Vagina (tissue), 2 donors: ENCODE results near the gene TUBGCP4. TPM values are rescaled to one million over a fixed set of nuclear protein-coding genes. Genes with fewer than 3 reads are reported as not detected.
"Not testable (repeated sequence)": the region's sequence is repeated elsewhere in the genome, so short reads cannot be mapped to it uniquely, and the experiment has no call there.

Experiments
- DNase-seq, 2 donors: peaks; one replicate each; pipeline ENCODE4 v3.0.0-alpha.2; 2017; ENCODE audit errors: extremely low spot score in 2 of 2
- H3K27ac ChIP-seq: fragments of 200-600 bp; sonication (generic); one replicate; pipeline ENCODE4 v1.5.1; 2019
- H3K27me3 ChIP-seq: fragments of 200-600 bp; sonication (generic); one replicate; pipeline ENCODE4 v1.5.1; 2019
- H3K36me3 ChIP-seq, 2 donors: fragments of 200-600 bp; sonication (generic); one replicate each; pipeline ENCODE4 v1.5.1; 2017 to 2019
- H3K4me1 ChIP-seq: fragments of 200-600 bp; sonication (generic); one replicate; pipeline ENCODE4 v1.5.1; 2019
- H3K4me3 ChIP-seq, 2 donors: fragments of 200-600 bp; sonication (generic); 1 replicate in 1 of 2; 2 replicates in 1 of 2; pipeline ENCODE4 v1.5.1; 2016 to 2019
- H3K9me3 ChIP-seq: fragments of 200-600 bp; sonication (generic); one replicate; pipeline ENCODE4 v1.5.1; 2019
- POLR2A ChIP-seq, 2 donors: fragments of 450-650 bp; IDR thresholded peaks; one replicate each; pipeline ENCODE4 v1.6.1; 2017; ENCODE audit warnings: antibody characterized with exemption in 2 of 2, mild to moderate bottlenecking in 2 of 2, moderate library complexity in 2 of 2
- POLR2AphosphoS5 ChIP-seq, 2 donors: sonication (generic); formaldehyde crosslinking; IDR thresholded peaks; one replicate each; pipeline ENCODE4 v1.9.0; 2017; ENCODE audit warnings: antibody characterized with exemption in 2 of 2, mild to moderate bottlenecking in 2 of 2, low read depth in 1 of 2; ENCODE audit not compliant: insufficient read depth in 1 of 2
- intact Hi-C: fragments of 100-400 bp; cut with DNase I; formaldehyde crosslinking; loops from one replicate; pipeline ENCODE4 v1.15.1; 2023
- total RNA-seq: library from RNA; depleted of rRNA; stranded (reverse); fragments of >200 nt; gene quantifications from one replicate; pipeline ENCODE4 v1.2.3, GENCODE V29; 2016
- TF ChIP-seq, protein P1 (sequence below), 3 experiments: fragments of 450-650 bp in 2 of 3; fragments of 200-600 bp in 1 of 3; sonication (generic) in 1 of 3; IDR thresholded peaks; one replicate each; pipeline ENCODE4 v1.5.1; 2017 to 2019; ENCODE audit warnings: antibody characterized with exemption in 3 of 3, mild to moderate bottlenecking in 2 of 3, moderate library complexity in 2 of 3

Gene TUBGCP4
- total RNA-seq, 1 donor from 2014 or later = 17.7 TPM

DNA sequence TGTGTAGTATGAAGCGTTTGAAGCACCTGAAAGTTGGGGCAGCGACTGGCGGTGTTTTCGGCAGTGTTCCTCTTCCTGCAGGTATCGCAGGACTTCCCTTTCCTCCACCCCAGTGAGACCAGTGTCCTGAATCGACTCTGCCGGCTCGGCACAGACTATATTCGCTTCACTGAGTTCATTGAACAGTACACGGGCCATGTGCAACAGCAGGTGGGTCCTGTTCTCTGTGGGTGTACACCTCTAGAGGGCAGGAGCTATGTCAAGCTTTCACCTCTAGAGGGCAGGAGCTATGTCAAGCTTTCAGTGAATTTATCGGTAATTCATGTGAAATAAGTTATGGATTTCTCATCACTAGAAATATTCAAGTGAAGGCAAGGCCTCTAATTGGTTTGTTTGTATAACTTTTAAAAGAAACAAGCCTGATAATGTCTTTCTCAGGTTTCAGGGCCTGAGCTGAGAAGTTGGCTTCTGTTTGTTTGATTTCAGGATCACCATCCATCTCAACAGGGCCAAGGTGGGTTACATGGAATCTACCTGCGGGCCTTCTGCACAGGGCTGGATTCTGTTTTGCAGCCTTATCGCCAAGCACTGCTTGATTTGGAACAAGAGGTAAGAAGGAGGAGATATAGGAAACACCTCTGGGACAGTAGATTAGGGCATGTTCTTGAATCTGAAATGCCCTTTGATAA, 5.3 kb downstream of the TUBGCP4 start:
- Histone ChIP-seq H3K27ac (no peak overlapping the region), H3K4me3 (no peak overlapping the region), H3K4me1 (peaks cover 15% of the 10 kb centered on the region), H3K36me3 (no peaks in the 10 kb centered on the region), H3K27me3 (no peaks in the 10 kb centered on the region), H3K9me3 (no peaks in the 10 kb centered on the region)
- no peak for DNase-seq
- TF ChIP-seq, protein P1, sequence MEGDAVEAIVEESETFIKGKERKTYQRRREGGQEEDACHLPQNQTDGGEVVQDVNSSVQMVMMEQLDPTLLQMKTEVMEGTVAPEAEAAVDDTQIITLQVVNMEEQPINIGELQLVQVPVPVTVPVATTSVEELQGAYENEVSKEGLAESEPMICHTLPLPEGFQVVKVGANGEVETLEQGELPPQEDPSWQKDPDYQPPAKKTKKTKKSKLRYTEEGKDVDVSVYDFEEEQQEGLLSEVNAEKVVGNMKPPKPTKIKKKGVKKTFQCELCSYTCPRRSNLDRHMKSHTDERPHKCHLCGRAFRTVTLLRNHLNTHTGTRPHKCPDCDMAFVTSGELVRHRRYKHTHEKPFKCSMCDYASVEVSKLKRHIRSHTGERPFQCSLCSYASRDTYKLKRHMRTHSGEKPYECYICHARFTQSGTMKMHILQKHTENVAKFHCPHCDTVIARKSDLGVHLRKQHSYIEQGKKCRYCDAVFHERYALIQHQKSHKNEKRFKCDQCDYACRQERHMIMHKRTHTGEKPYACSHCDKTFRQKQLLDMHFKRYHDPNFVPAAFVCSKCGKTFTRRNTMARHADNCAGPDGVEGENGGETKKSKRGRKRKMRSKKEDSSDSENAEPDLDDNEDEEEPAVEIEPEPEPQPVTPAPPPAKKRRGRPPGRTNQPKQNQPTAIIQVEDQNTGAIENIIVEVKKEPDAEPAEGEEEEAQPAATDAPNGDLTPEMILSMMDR (IDR thresholded peaks at IDR 0.05) = peak in 2 of 3 experiments; percentile 17 to 21
- TF ChIP-seq POLR2A (IDR thresholded peaks at IDR 0.05) (no peak), POLR2AphosphoS5 (IDR thresholded peaks at IDR 0.05; ENCODE audit: insufficient read depth in 1 of 2, low read depth in 1 of 2) (no peak)
- intact Hi-C loops = no loop called here

DNA sequence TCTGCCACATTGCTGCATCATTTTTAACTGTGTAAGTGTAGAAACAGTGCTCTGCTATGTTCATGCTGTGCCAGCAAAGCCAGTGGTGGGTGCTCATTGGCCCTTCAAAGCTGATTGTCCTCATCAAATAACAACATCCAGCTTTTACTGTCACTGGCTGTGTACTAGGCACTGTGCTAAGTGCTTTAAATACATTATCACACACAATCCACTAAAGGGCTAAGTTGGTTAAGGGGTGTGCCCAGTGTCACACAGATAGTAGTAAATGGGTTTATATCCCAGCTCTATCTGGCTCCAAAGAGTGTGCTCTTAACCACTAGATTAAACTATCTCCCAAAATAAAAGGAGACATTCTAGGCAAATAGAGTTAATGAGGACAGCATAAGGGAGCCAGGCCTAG, 7.7 kb downstream of the TUBGCP4 start:
- no peak for DNase-seq

DNA sequence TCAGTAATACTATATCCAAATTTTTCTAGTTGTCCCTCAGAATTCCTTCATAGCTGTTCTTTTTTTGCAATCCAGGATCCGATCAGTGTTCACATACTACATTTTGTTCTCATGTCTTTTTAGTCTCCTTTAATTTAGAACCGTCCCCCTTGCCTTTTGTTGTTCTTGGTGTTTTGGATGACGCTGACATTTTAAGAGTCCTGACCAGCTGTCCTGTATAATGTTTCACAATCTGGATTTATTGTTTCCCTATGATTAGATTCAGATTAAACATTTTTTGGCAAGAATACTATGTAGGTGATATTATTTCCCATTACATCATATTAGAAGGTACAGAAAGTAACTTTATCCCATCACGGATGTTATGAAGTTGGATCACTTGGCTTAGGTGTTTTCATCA, 11.4 kb downstream of the TUBGCP4 start:
- no peak for DNase-seq
- H3K9me3 ChIP-seq = no peaks in the 10 kb centered on the region
- intact Hi-C loops = no loop called here
- TF ChIP-seq POLR2A (IDR thresholded peaks at IDR 0.05) (no peak), POLR2AphosphoS5 (IDR thresholded peaks at IDR 0.05; ENCODE audit: insufficient read depth in 1 of 2, low read depth in 1 of 2) (no peak)
- TF ChIP-seq, protein P1 (IDR thresholded peaks at IDR 0.05) = no peak
- no peaks in the 10 kb centered on the region for H3K27me3 ChIP-seq
- no peak overlapping the region for H3K4me3 ChIP-seq
- peaks cover 0 to 30% of the 10 kb centered on the region in 2 donors for H3K36me3 ChIP-seq
- no peaks in the 10 kb centered on the region for H3K4me1 ChIP-seq
- H3K27ac ChIP-seq = no peak overlapping the region

More for the DNA sequence above, 7.7 kb downstream of the TUBGCP4 start:
- Histone ChIP-seq H3K9me3 (no peaks in the 10 kb centered on the region), H3K4me3 (no peak overlapping the region), H3K4me1 (no peaks in the 10 kb centered on the region), H3K27ac (no peak overlapping the region), H3K27me3 (no peaks in the 10 kb centered on the region), H3K36me3 (no peaks in the 10 kb centered on the region)
- TF ChIP-seq POLR2AphosphoS5 (IDR thresholded peaks at IDR 0.05; ENCODE audit: insufficient read depth in 1 of 2, low read depth in 1 of 2) = no peak
- TF ChIP-seq, protein P1 (IDR thresholded peaks at IDR 0.05) = no peak
- no peak for TF ChIP-seq POLR2A (IDR thresholded peaks at IDR 0.05)
- intact Hi-C loops = no loop called here

DNA sequence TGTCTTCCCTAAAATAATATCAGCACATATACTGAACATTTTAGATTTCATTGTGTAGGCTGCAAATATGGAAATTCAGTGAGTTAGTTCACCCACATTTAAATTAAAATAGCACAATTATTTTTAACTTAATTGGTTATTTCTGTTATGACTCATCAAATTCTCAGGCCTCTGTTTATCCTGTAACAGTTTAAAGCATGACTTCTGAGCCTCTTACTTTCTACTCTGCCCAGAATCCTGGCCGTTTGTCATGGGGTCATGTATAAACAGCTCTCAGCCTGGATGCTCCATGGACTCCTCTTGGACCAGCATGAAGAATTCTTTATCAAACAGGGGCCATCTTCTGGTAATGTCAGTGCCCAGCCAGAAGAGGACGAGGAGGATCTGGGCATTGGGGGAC, 12.2 kb downstream of the TUBGCP4 start:
- no peak for DNase-seq
- Histone ChIP-seq H3K27ac (no peak overlapping the region), H3K36me3 (peaks cover 0 to 38% of the 10 kb centered on the region in 2 donors), H3K4me1 (no peaks in the 10 kb centered on the region), H3K27me3 (no peaks in the 10 kb centered on the region), H3K4me3 (no peak overlapping the region), H3K9me3 (no peaks in the 10 kb centered on the region)
- intact Hi-C loops = no loop called here
- no peak for TF ChIP-seq POLR2A (IDR thresholded peaks at IDR 0.05)
- TF ChIP-seq POLR2AphosphoS5 (IDR thresholded peaks at IDR 0.05; ENCODE audit: insufficient read depth in 1 of 2, low read depth in 1 of 2) = no peak
- TF ChIP-seq, protein P1 (IDR thresholded peaks at IDR 0.05) = no peak

DNA sequence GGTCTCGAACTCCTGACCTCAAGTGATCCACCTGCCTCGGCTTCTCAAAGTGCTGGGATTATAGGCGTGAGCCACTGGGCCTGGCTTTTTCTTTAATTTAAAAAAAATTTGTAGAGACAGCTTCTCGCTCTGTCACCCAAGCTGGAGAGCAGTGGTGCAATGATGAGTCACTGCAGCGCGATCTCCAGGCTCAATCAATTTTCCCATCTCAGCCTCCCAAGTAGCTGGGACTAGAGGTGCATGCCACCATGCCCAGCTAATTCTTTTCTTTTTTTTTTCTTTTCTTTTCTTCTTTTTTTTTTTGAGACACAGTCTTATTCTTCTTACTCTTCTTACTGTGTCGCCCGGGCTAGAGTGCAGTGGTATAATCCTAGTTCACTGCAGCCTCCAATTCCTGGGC, 19.8 kb downstream of the TUBGCP4 start:
- no peak overlapping the region for H3K4me3 ChIP-seq
- no peak overlapping the region for H3K27ac ChIP-seq
- H3K9me3 ChIP-seq = no peaks in the 10 kb centered on the region
- intact Hi-C loops = no loop called here
- no peak for DNase-seq
- no peaks in the 10 kb centered on the region for H3K27me3 ChIP-seq
- H3K4me1 ChIP-seq = no peaks in the 10 kb centered on the region
- peaks cover 0 to 43% of the 10 kb centered on the region in 2 donors for H3K36me3 ChIP-seq
- TF ChIP-seq POLR2AphosphoS5 (IDR thresholded peaks at IDR 0.05; ENCODE audit: insufficient read depth in 1 of 2, low read depth in 1 of 2) (no peak), POLR2A (IDR thresholded peaks at IDR 0.05) (no peak)
- TF ChIP-seq, protein P1 (IDR thresholded peaks at IDR 0.05) = no peak

DNA sequence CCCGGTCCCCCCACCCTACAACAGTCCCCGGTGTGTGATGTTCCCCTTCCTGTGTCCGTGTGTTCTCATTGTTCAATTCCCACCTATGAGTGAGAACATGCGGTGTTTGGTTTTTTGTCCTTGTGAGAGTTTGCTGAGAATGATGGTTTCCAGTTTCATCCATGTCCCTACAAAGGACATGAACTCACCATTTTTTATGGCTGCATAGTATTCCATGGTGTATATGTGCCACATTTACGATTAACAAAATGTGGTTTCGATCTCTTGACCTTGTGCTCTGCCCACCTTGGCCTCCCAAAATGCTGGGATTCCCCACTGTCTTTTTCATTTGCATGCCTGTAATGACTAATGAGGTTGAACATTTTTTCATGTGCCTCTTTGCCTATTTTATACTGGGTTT, 22.7 kb downstream of the TUBGCP4 start:
- peaks cover 0 to 43% of the 10 kb centered on the region in 2 donors for H3K36me3 ChIP-seq
- H3K27ac ChIP-seq, H3K27me3 ChIP-seq, H3K9me3 ChIP-seq, intact Hi-C loops, DNase-seq, H3K4me1 ChIP-seq, H3K4me3 ChIP-seq: not testable (repeated sequence)
